Stimulated activated CD4-positive, alpha-beta T cell treated with anti-CD3 and anti-CD28 coated beads, TNF-alpha, amount 100 ng/mL, for 48 hours (primary cell): Measurements from ENCODE around the gene PLAU.
A peak's percentile ranks its signal among the peaks of the same experiment; 100 is the strongest.

ENCODE experiments used
- DNase-seq, 3 donors: peaks; one replicate each; pipeline ENCODE4 v3.0.0-alpha.2; 2020; ENCODE audit warnings: low read depth in 3 of 3

Gene PLAU

GRCh38 chr10:73910764-73911552, at the start of gene PLAU:
TSS of gene PLAU (plus strand) at chr10:73911132. CDS start at chr10:73911556, 424 bp downstream.
- DNase-seq = peak in 1 of 3 donors; percentile 19

GRCh38 chr10:73862011-73862410, 48.9 kb upstream of the PLAU start:
- no peak for DNase-seq

- DNase-seq = no peak
Measured at GRCh38 chr10:73863039-73863817, 47.7 kb upstream of the PLAU start.

GRCh38 chr10:73864229-73864628, 46.7 kb upstream of the PLAU start:
- no peak for DNase-seq

DNA sequence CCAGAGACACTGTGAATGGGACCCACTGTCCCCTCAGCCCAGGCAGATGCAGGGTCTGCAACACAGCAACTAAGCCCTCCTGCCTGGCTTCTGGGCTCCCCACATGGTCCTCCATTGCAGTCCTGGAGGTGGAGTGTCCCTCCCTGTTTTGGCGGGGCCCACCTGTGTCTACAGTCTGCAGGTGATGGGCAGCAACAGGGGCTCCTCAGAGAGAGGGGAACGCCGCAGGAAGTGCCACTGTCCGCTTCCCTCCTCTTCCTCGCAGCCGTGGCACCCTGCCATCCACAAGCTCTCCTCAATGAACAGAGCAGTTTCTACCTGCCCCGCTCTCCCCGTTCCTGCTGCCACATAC, 45.8 kb upstream of the PLAU start:
- DNase-seq = no peak

GRCh38 chr10:73865459-73866442, 45.2 kb upstream of the PLAU start:
- DNase-seq = no peak

- no peak for DNase-seq
Measured at GRCh38 chr10:73866621-73867020, 44.3 kb upstream of the PLAU start.

- DNase-seq = no peak
Measured at GRCh38 chr10:73867126-73867807, 43.7 kb upstream of the PLAU start.

- no peak for DNase-seq
Measured at GRCh38 chr10:73867871-73868631, 42.9 kb upstream of the PLAU start.

- no peak for DNase-seq
Measured at GRCh38 chr10:73868655-73869195, 42.2 kb upstream of the PLAU start.

DNA sequence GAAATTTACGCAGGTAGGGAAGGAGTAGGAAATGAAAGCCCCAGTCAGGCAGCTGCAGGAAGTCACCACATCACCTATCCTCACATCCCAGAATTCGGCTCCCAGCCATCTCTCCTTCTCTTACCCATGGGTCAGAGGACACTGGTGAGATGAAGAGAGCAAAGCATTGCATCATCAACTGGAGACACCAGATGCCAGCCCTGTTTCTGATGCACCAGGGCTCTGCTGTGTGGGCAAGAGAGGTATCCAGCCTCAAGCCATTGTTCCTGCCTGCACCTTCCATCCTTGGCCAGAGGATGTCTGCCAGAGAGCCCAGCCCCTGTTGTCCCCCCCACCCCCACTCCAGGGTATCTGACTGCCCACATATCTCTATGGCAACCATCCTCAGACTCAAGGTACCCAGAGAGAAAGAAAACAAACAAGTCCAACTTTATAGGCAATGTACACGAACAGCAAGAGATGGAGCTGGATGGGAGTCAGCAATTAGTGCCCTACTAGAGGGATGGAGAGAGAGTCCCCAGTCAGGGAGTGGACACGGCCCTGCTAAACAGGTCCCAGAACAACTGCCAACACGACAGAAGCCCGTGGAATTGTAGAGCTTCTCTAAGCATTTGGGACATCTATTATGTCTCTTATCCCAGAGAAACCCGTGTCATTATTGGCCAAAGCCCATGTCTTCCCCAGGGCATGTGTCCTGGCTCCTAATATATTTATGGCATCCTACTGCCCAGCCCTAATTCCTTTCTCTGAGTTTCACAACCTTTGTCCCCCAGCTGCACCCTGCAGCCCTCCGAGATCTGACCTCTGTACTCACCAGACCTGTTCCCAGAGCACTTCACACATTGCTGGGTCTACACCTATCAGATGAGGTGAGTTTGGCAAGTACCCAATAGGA, 39.4 kb upstream of the PLAU start:
- DNase-seq = no peak

DNA sequence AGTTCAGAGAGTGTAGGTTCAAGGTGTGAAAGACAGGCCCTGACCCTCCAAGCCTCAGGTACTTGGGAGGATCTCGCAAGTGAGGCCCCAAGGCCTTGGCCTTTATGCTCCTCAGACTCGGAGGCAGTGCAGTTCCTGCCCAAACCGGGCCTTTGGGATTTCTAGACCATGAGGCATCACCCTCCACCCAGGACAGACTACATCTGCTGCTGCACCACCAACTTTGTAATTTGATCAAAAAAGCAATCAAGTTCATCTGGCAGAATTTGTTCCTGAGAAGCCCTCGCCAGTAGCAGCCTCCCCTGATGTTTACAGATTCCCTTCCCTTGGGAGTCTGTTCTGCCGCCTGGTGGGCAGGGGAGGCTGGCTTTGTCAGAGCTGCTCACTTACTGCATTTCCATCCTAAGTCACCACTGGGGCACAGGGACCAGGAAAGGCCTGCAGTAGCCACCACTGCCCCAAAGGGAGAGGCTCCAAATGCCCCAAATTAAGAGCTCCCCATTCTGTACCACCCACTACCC, 38.7 kb upstream of the PLAU start:
- DNase-seq = no peak

- no peak for DNase-seq
Measured at GRCh38 chr10:73873142-73873837, 37.6 kb upstream of the PLAU start.

- DNase-seq = no peak
Measured at GRCh38 chr10:73873838-73874215, 37.1 kb upstream of the PLAU start.

GRCh38 chr10:73874267-73875138, 36.4 kb upstream of the PLAU start, which contains the start of gene CAMK2G:
TSS of gene CAMK2G (minus strand) at chr10:73874555. CDS start at chr10:73874461, 94 bp downstream.
- DNase-seq = peak; percentile 64 to 75 (median 68)

DNA sequence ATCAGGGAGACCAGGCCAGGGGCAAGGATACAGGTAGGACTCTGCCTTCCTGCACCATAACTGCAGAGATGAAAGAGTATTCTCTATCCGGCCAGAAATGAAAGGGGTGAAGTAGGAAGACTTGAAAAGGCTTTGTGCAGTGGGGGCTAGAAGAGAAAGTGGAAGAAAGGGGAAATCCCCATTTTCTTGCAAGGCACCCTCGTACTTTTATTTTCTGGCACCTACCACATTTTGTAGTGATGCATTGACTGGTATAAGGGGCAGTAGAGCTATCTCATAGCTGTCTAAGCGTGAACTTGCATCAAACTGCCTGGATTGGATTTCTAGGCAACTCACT, 35.8 kb upstream of the PLAU start:
- DNase-seq = no peak

GRCh38 chr10:73876157-73876556, 34.8 kb upstream of the PLAU start:
- DNase-seq = no peak
